OCI-LY3 (cell line): Measurements from ENCODE around the gene ZNF444.

Source experiments
- H2AFZ ChIP-seq: fragments of 200-600, 300-600 bp; shearing (Covaris generic); 2 replicates; pipeline ENCODE4 v1.6.0; 2014; ENCODE audit warnings: antibody characterized with exemption, low read depth, low read length
- H3K27ac ChIP-seq: fragments of 200-600, 300-600 bp; sonication (generic); 2 replicates; pipeline ENCODE4 v1.5.1; 2014; ENCODE audit warnings: mild to moderate bottlenecking, low read length, moderate library complexity, mixed read lengths
- H3K27me3 ChIP-seq: fragments of 200-600, 300-600 bp; sonication (generic); 2 replicates; pipeline ENCODE4 v1.6.1; 2014; ENCODE audit warnings: low read depth, low read length, mixed read lengths
- H3K36me3 ChIP-seq: fragments of 200-600, 300-600 bp; sonication (generic); replicated peaks from 2 replicates; pipeline ENCODE3; 2014; ENCODE audit warnings: low read depth, low read length, mixed read lengths
- H3K4me1 ChIP-seq: fragments of 300-600, 200-600 bp; sonication (generic); 2 replicates; pipeline ENCODE4 v1.6.1; 2014; ENCODE audit warnings: low read length, mixed read lengths
- H3K4me2 ChIP-seq: fragments of 200-600, 300-600 bp; sonication (generic); 2 replicates; pipeline ENCODE4 v1.6.1; 2014; ENCODE audit warnings: low read length, mixed read lengths
- H3K4me3 ChIP-seq: fragments of 300-600, 200-600 bp; sonication (generic); 2 replicates; pipeline ENCODE4 v1.5.1; 2014; ENCODE audit warnings: antibody characterized with exemption, mild to moderate bottlenecking, low read length, moderate library complexity
- H3K79me2 ChIP-seq: fragments of 300-600, 200-600 bp; shearing (Covaris generic); 2 replicates; pipeline ENCODE4 v1.6.1; 2014; ENCODE audit warnings: mild to moderate bottlenecking, low read length, mixed read lengths
- H3K9ac ChIP-seq: fragments of 300-600, 200-600 bp; shearing (Covaris generic); 2 replicates; pipeline ENCODE4 v1.6.0; 2014; ENCODE audit warnings: mild to moderate bottlenecking, low read length, moderate library complexity
- H3K9me3 ChIP-seq: fragments of 200-600, 300-600 bp; shearing (Covaris generic); 2 replicates; pipeline ENCODE4 v1.6.1; 2014; ENCODE audit warnings: low read length, mixed read lengths; ENCODE audit not compliant: insufficient read depth
- H4K20me1 ChIP-seq: fragments of 200-600, 300-600 bp; sonication (generic); 2 replicates; pipeline ENCODE4 v1.6.1; 2016; ENCODE audit warnings: low read length, mixed read lengths; ENCODE audit not compliant: insufficient read depth
- EZH2phosphoT487 ChIP-seq: fragments of 200-600 bp; shearing (Covaris generic); IDR thresholded peaks from 2 replicates; pipeline ENCODE4 v1.6.1; 2018; ENCODE audit warnings: antibody characterized with exemption, mixed run types, low read depth
- TF ChIP-seq, protein P1 (sequence below): fragments of 200-600, 300-600 bp; sonication (generic); IDR thresholded peaks from 2 replicates; pipeline ENCODE4 v1.5.1; 2014; ENCODE audit warnings: antibody characterized with exemption, low read length, low read depth

Gene ZNF444

GRCh38 chr19:56137405-56137804 is 3.7 kb upstream of the ZNF444 start:
- no peak for TF ChIP-seq EZH2phosphoT487
- TF ChIP-seq, protein P1, sequence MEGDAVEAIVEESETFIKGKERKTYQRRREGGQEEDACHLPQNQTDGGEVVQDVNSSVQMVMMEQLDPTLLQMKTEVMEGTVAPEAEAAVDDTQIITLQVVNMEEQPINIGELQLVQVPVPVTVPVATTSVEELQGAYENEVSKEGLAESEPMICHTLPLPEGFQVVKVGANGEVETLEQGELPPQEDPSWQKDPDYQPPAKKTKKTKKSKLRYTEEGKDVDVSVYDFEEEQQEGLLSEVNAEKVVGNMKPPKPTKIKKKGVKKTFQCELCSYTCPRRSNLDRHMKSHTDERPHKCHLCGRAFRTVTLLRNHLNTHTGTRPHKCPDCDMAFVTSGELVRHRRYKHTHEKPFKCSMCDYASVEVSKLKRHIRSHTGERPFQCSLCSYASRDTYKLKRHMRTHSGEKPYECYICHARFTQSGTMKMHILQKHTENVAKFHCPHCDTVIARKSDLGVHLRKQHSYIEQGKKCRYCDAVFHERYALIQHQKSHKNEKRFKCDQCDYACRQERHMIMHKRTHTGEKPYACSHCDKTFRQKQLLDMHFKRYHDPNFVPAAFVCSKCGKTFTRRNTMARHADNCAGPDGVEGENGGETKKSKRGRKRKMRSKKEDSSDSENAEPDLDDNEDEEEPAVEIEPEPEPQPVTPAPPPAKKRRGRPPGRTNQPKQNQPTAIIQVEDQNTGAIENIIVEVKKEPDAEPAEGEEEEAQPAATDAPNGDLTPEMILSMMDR = no peak
- Histone ChIP-seq H4K20me1 (no peaks in the 10 kb centered on the region), H3K79me2 (peaks cover 16% of the 10 kb centered on the region), H3K36me3 (peaks cover under 1% of the 10 kb centered on the region), H2AFZ (no peak overlapping the region), H3K4me3 (no peak overlapping the region), H3K4me1 (peaks cover 28% of the 10 kb centered on the region), H3K9ac (no peak overlapping the region), H3K27ac (no peak overlapping the region), H3K4me2 (no peak overlapping the region), H3K9me3 (no peaks in the 10 kb centered on the region), H3K27me3 (no peaks in the 10 kb centered on the region)

DNA sequence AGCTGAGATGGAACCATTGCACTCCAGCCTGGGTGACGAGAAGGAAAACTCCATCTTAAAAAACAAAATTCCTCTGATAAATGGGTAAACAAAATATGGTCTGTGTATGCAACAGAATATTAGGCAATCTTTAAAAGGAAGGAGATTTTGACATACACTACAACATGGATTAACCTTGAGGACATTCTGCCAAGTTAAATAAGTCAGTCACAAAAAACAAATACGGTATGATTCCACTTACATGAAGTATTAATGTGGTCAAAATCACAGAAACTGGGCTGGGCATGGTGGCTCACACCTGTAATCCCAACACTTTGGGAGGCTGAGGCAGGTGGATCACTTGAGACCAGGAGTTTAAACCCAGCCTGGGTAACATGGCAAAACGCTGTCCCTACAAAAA is 3.0 kb upstream of the ZNF444 start:
- Histone ChIP-seq H3K4me2 (no peak overlapping the region), H3K27me3 (no peaks in the 10 kb centered on the region), H4K20me1 (no peaks in the 10 kb centered on the region), H3K27ac (no peak overlapping the region), H3K4me3 (no peak overlapping the region), H3K9me3 (no peaks in the 10 kb centered on the region), H3K4me1 (peaks cover 31% of the 10 kb centered on the region), H2AFZ (no peak overlapping the region), H3K9ac (no peak overlapping the region), H3K79me2 (peaks cover 22% of the 10 kb centered on the region), H3K36me3 (peaks cover 7% of the 10 kb centered on the region)
- TF ChIP-seq, protein P1 = no peak

GRCh38 chr19:56139847-56140582 is 1.1 kb upstream of the ZNF444 start:
- Histone ChIP-seq H3K36me3 (peaks cover 8% of the 10 kb centered on the region), H3K9ac (peak overlapping the region; percentile 75), H2AFZ (peak overlapping the region; percentile 66; the same call in 1 of the 2 replicates), H3K27ac (peak overlapping the region; percentile 78), H3K4me3 (peak overlapping the region; percentile 90), H3K27me3 (no peaks in the 10 kb centered on the region), H4K20me1 (no peaks in the 10 kb centered on the region), H3K79me2 (peaks cover 42% of the 10 kb centered on the region), H3K4me2 (peak overlapping the region; percentile 84), H3K9me3 (no peaks in the 10 kb centered on the region), H3K4me1 (peaks cover 18% of the 10 kb centered on the region)
- TF ChIP-seq EZH2phosphoT487 = no peak
- TF ChIP-seq, protein P1 = no peak

- H3K4me1 ChIP-seq = peaks cover 18% of the 10 kb centered on the region
- peaks cover 53% of the 10 kb centered on the region for H3K79me2 ChIP-seq
- TF ChIP-seq, protein P1 = no peak
- TF ChIP-seq EZH2phosphoT487 = no peak
- H3K4me3 ChIP-seq = peak overlapping the region; percentile 90
- no peak overlapping the region for H2AFZ ChIP-seq
- H3K27ac ChIP-seq = peak overlapping the region; percentile 78
- H3K4me2 ChIP-seq = peak overlapping the region; percentile 66
- no peaks in the 10 kb centered on the region for H3K27me3 ChIP-seq
- peaks cover 8% of the 10 kb centered on the region for H3K36me3 ChIP-seq
- no peaks in the 10 kb centered on the region for H4K20me1 ChIP-seq
- no peaks in the 10 kb centered on the region for H3K9me3 ChIP-seq
- peak overlapping the region; percentile 75 for H3K9ac ChIP-seq
Measured at GRCh38 chr19:56141417-56141993, 418 bp downstream of the ZNF444 start.
